Activated CD8-positive, alpha-beta memory T cell treated with anti-CD3 and anti-CD28 coated beads, Interleukin-2, amount 50 U/mL, for 24 hours (primary cell): Measurements from ENCODE around the gene ATF2.

Experiments used
- DNase-seq: peaks from one replicate; pipeline ENCODE4 v3.0.0-alpha.2; 2020; ENCODE audit errors: extremely low read depth

ATF2 gene

GRCh38 chr2:175025233-175025632 is 142.8 kb downstream of the ATF2 start:
- no peak for DNase-seq

- no peak for DNase-seq
Observed at GRCh38 chr2:175022923-175023322, 145.1 kb downstream of the ATF2 start.
